ENCODE data around the gene PDGFD. TPM values are rescaled to one million over a fixed set of nuclear protein-coding genes. Genes with fewer than 3 reads are reported as not detected.

The PDGFD gene
- polyA plus RNA-seq, 4 donors, result 29.8 to 34.9 (median 31.4) TPM

- DNase-seq (ENCODE audit: low read depth in 4 of 4, low spot score in 3 of 4), result no peak
Observed at GRCh38 chr11:104095791-104096190, 68.2 kb downstream of the PDGFD start.

GRCh38 chr11:104094576-104094975, 69.4 kb downstream of the PDGFD start:
- DNase-seq (ENCODE audit: low read depth in 4 of 4, low spot score in 3 of 4), result no peak

GRCh38 chr11:104093426-104094280, 70.3 kb downstream of the PDGFD start:
- no peak for DNase-seq (ENCODE audit: low read depth in 4 of 4, low spot score in 3 of 4)

- no peak for DNase-seq (ENCODE audit: low read depth in 4 of 4, low spot score in 3 of 4)
Observed at GRCh38 chr11:104092744-104093143, 71.2 kb downstream of the PDGFD start.

GRCh38 chr11:104091281-104092096, 72.5 kb downstream of the PDGFD start:
- no peak for DNase-seq (ENCODE audit: low read depth in 4 of 4, low spot score in 3 of 4)

GRCh38 chr11:104090767-104091166, 73.2 kb downstream of the PDGFD start:
- DNase-seq (ENCODE audit: low read depth in 4 of 4, low spot score in 3 of 4), result peak in 2 of 4 donors; percentile 13 to 16

GRCh38 chr11:104089481-104089880, 74.5 kb downstream of the PDGFD start:
- DNase-seq (ENCODE audit: low read depth in 4 of 4, low spot score in 3 of 4), result no peak

- DNase-seq (ENCODE audit: low read depth in 4 of 4, low spot score in 3 of 4), result no peak
Observed at GRCh38 chr11:104086621-104087020, 77.3 kb downstream of the PDGFD start.

- no peak for DNase-seq (ENCODE audit: low read depth in 4 of 4, low spot score in 3 of 4)
Observed at GRCh38 chr11:104078995-104079394, 85.0 kb downstream of the PDGFD start.

- DNase-seq (ENCODE audit: low read depth in 4 of 4, low spot score in 3 of 4), result no peak
Observed at GRCh38 chr11:104078245-104078644, 85.7 kb downstream of the PDGFD start.

GRCh38 chr11:104076455-104076854, 87.5 kb downstream of the PDGFD start:
- no peak for DNase-seq (ENCODE audit: low read depth in 4 of 4, low spot score in 3 of 4)

GRCh38 chr11:104075706-104076105, 88.2 kb downstream of the PDGFD start:
- DNase-seq (ENCODE audit: low read depth in 4 of 4, low spot score in 3 of 4), result no peak

GRCh38 chr11:104075091-104075490, 88.9 kb downstream of the PDGFD start:
- DNase-seq (ENCODE audit: low read depth in 4 of 4, low spot score in 3 of 4), result no peak

- no peak for DNase-seq (ENCODE audit: low read depth in 4 of 4, low spot score in 3 of 4)
Observed at GRCh38 chr11:104073950-104074705, 89.8 kb downstream of the PDGFD start.

- no peak for DNase-seq (ENCODE audit: low read depth in 4 of 4, low spot score in 3 of 4)
Observed at GRCh38 chr11:104067534-104067933, 96.4 kb downstream of the PDGFD start.

- no peak for DNase-seq (ENCODE audit: low read depth in 4 of 4, low spot score in 3 of 4)
Observed at GRCh38 chr11:104064034-104064630, 99.8 kb downstream of the PDGFD start.

- no peak for DNase-seq (ENCODE audit: low read depth in 4 of 4, low spot score in 3 of 4)
Observed at GRCh38 chr11:104061853-104062521, 102.0 kb downstream of the PDGFD start.

- no peak for DNase-seq (ENCODE audit: low read depth in 4 of 4, low spot score in 3 of 4)
Observed at GRCh38 chr11:104060820-104061219, 103.1 kb downstream of the PDGFD start.

- DNase-seq (ENCODE audit: low read depth in 4 of 4, low spot score in 3 of 4), result no peak
Observed at GRCh38 chr11:104060004-104060794, 103.7 kb downstream of the PDGFD start.
